ENCODE measurements around the gene CREB5.

CREB5 gene

GRCh38 chr7:28481091-28481926, 69.0 kb downstream of the CREB5 start:
- DNase-seq = no peak

GRCh38 chr7:28483112-28483511, 70.8 kb downstream of the CREB5 start:
- no peak for DNase-seq

- no peak for DNase-seq
Measured at GRCh38 chr7:28483908-28484605, 71.7 kb downstream of the CREB5 start.

- DNase-seq = no peak
Measured at GRCh38 chr7:28484606-28484935, 72.3 kb downstream of the CREB5 start.

- no peak for DNase-seq
Measured at GRCh38 chr7:28487487-28487886, 75.2 kb downstream of the CREB5 start.

- DNase-seq = no peak
Measured at GRCh38 chr7:28488061-28488791, 75.9 kb downstream of the CREB5 start.

GRCh38 chr7:28490831-28491230, 78.5 kb downstream of the CREB5 start:
- DNase-seq = no peak

- no peak for DNase-seq
Measured at GRCh38 chr7:28493477-28493876, 81.2 kb downstream of the CREB5 start.

- no peak for DNase-seq
Measured at GRCh38 chr7:28497009-28497408, 84.7 kb downstream of the CREB5 start.

GRCh38 chr7:28498636-28499035, 86.3 kb downstream of the CREB5 start:
- DNase-seq = no peak

GRCh38 chr7:28500138-28500537, 87.8 kb downstream of the CREB5 start:
- DNase-seq = no peak

GRCh38 chr7:28502408-28502807, 90.1 kb downstream of the CREB5 start:
- no peak for DNase-seq

GRCh38 chr7:28503396-28503795, 91.1 kb downstream of the CREB5 start:
- no peak for DNase-seq

GRCh38 chr7:28505014-28505413, 92.7 kb downstream of the CREB5 start:
- DNase-seq = no peak

GRCh38 chr7:28505867-28506266, 93.5 kb downstream of the CREB5 start:
- no peak for DNase-seq

GRCh38 chr7:28507525-28508282, 95.4 kb downstream of the CREB5 start:
- no peak for DNase-seq

GRCh38 chr7:28509251-28510025, 97.1 kb downstream of the CREB5 start:
- DNase-seq = no peak

GRCh38 chr7:28510026-28510369, 97.7 kb downstream of the CREB5 start:
- DNase-seq = no peak

- no peak for DNase-seq
Measured at GRCh38 chr7:28512668-28513440, 100.5 kb downstream of the CREB5 start.

GRCh38 chr7:28516390-28517172, 104.3 kb downstream of the CREB5 start:
- DNase-seq = no peak

- DNase-seq = no peak
Measured at GRCh38 chr7:28517206-28517605, 104.9 kb downstream of the CREB5 start.
